Left lung (tissue), 10 donors: ENCODE results near the gene MST1R. TPM values are rescaled to one million over a fixed set of nuclear protein-coding genes. Genes with fewer than 3 reads are reported as not detected.
"Not testable (repeated sequence)": the region's sequence is repeated elsewhere in the genome, so short reads cannot be mapped to it uniquely, and the experiment has no call there.

ENCODE experiments used
- ATAC-seq: fragments of 200-7000 bp; cut with Tn5 transposase; one replicate; pipeline ENCODE4 v1.9.1; 2020; ENCODE audit warnings: moderate library complexity
- DNase-seq, 4 donors: peaks; one replicate each; pipeline ENCODE4 v3.0.0-alpha.2; 2013 to 2020
- H3K27ac ChIP-seq, 2 donors: fragments of 200-600 bp; sonication (generic) in 1 of 2; one replicate each; pipeline versions ENCODE4 v1.5.0 to v1.8.0; 2020 to 2021
- H3K27me3 ChIP-seq, 2 donors: fragments of 200-600 bp; sonication (generic) in 1 of 2; one replicate each; pipeline versions ENCODE4 v1.5.0 to v1.8.0; 2020 to 2021
- H3K36me3 ChIP-seq, 2 donors: fragments of 200-600 bp; sonication (generic) in 1 of 2; one replicate each; pipeline versions ENCODE4 v1.5.0 to v1.8.0; 2020 to 2021
- H3K4me1 ChIP-seq, 2 donors: fragments of 200-600 bp; one replicate each; pipeline ENCODE4 v1.8.0; 2021
- H3K4me3 ChIP-seq, 2 donors: fragments of 200-600 bp; sonication (generic) in 1 of 2; one replicate each; pipeline versions ENCODE4 v1.5.0 to v1.8.0; 2020 to 2021; ENCODE audit warnings: mild to moderate bottlenecking in 1 of 2
- H3K9me3 ChIP-seq, 2 donors: fragments of 200-600 bp; sonication (generic) in 1 of 2; one replicate each; pipeline versions ENCODE4 v1.5.0 to v1.8.0; 2020 to 2021
- intact Hi-C, 2 donors: fragments of 100-400 bp; cut with DNase I; formaldehyde crosslinking; loops; one replicate each; pipeline versions ENCODE4 v1.11.2 to v1.14.2; 2022
- polyA plus RNA-seq, 6 donors: library from polyadenylated mRNA; unstranded; fragments of 120-200 nt; gene quantifications; one replicate each; pipeline ENCODE4 v1.2.1, GENCODE V29; 2013; ENCODE audit not compliant: insufficient read length in 6 of 6
- total RNA-seq, 2 donors: library from RNA; stranded (reverse); fragmentation: NEBNext Ultra II Directional; extraction: Animal tissue kit (Norgen Biotek cat#: 25700); gene quantifications; one replicate each; pipeline ENCODE4 v1.2.1, GENCODE V29; 2021
- TF ChIP-seq, protein P1 (sequence below), 2 donors: fragments of 200-600 bp; sonication (generic) in 1 of 2; IDR thresholded peaks; one replicate each; pipeline versions ENCODE4 v1.5.0 to v1.8.0; 2021; ENCODE audit warnings: antibody characterized with exemption in 2 of 2
- donor health status: DM: no; HTN: yes; CAD: no.
- donor health status: DM: no; HTN: no; CAD: no.

The MST1R gene
- total and polyA plus RNA-seq, 8 donors: 6.0 to 54.7 (median 9.1) TPM

DNA sequence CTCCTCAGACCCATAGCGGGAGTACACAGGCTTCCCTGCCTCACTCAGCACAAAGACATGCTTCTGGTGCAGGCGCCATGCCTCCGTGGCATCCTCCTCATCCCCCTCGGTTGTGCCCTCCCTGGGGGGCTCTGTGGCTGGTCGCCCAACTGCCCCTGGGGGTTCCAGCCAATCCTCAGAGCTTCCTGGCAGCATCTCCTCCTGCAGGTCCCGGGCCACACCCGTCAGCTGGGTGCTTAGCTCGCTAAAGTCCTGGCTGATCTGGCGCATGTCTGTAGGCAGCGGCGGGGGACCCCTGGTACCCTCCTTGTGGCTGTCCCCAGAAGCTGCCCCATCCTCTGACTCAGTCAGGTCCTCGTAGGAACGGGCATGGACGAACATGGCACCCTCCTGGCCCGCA, 7.9 kb upstream of the MST1R start:
- TF ChIP-seq, protein P1, sequence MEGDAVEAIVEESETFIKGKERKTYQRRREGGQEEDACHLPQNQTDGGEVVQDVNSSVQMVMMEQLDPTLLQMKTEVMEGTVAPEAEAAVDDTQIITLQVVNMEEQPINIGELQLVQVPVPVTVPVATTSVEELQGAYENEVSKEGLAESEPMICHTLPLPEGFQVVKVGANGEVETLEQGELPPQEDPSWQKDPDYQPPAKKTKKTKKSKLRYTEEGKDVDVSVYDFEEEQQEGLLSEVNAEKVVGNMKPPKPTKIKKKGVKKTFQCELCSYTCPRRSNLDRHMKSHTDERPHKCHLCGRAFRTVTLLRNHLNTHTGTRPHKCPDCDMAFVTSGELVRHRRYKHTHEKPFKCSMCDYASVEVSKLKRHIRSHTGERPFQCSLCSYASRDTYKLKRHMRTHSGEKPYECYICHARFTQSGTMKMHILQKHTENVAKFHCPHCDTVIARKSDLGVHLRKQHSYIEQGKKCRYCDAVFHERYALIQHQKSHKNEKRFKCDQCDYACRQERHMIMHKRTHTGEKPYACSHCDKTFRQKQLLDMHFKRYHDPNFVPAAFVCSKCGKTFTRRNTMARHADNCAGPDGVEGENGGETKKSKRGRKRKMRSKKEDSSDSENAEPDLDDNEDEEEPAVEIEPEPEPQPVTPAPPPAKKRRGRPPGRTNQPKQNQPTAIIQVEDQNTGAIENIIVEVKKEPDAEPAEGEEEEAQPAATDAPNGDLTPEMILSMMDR (IDR thresholded peaks at IDR 0.05): no peak
- Histone ChIP-seq H3K27ac (no peak overlapping the region), H3K36me3 (peaks cover 0 to 48% of the 10 kb centered on the region in 2 donors), H3K27me3 (no peaks in the 10 kb centered on the region), H3K4me3 (no peak overlapping the region), H3K4me1 (peaks cover 3 to 4% of the 10 kb centered on the region in 2 donors), H3K9me3 (no peaks in the 10 kb centered on the region)
- intact Hi-C loops: no loop called here
- DNase-seq (no peak), ATAC-seq (no peak)

DNA sequence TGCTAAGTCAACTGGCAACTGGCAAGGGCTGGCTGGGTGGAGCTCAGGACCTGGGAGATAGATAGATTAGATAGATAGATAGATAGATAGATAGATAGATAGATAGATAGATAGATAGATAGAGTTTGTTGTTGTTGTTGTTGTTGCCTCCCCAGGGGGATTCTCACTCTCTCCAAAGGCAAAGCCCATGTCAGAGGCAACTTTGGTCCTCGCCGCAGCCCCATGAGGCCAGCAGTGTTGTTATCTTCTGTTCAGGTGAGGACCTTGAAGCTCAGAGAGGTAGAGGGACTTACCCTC, 7.4 kb upstream of the MST1R start:
- peaks cover 8% of the 10 kb centered on the region in 2 donors for H3K4me1 ChIP-seq
- H3K27me3 ChIP-seq: no peaks in the 10 kb centered on the region
- H3K9me3 ChIP-seq: no peaks in the 10 kb centered on the region
- H3K27ac ChIP-seq: no peak overlapping the region
- no peak overlapping the region for H3K4me3 ChIP-seq
- TF ChIP-seq, protein P1 (IDR thresholded peaks at IDR 0.05): no peak
- intact Hi-C loops: no loop called here
- ATAC-seq (no peak), DNase-seq (no peak)
- peaks cover 0 to 48% of the 10 kb centered on the region in 2 donors for H3K36me3 ChIP-seq

DNA sequence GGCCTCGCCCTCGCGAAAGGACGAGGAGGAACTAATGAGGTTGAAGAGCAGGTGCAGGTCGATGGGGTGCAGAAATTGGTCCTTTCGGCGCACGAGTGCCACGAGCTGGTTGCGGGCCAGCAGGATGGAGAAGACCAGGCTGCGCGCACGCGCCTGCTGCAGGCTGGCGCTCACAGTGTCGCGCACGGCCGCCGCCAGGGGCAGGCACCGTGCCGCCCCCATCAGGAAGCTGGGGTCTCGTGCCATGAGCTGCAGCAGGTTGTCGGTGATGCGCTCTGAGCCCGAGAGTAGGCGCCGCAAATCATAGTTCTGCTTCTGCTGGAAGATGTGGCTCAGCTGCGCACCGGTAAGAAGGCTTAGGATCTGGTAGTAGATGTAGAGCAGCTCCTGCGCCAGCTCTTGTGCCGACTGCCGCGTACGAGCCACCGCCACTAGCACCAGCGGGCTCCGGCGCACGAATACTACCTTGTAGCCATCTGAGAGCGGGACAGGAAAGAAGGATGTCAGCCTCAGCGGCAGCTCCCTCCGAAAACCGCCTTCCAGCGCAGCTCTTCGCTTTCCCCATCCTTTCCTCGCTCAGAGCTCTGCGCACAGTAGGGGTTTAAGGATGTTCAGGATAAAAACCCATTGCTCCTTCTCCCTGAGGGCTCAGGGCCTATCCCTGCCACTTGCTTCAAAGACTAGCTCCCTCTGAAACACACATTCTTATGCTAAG, 6.9 kb upstream of the MST1R start:
- Histone ChIP-seq H3K4me3 (no peak overlapping the region), H3K27me3 (no peaks in the 10 kb centered on the region), H3K4me1 (peaks cover 12 to 13% of the 10 kb centered on the region in 2 donors), H3K9me3 (no peaks in the 10 kb centered on the region), H3K27ac (no peak overlapping the region), H3K36me3 (peaks cover 0 to 48% of the 10 kb centered on the region in 2 donors)
- ATAC-seq (no peak), DNase-seq (no peak)
- TF ChIP-seq, protein P1 (IDR thresholded peaks at IDR 0.05): no peak
- intact Hi-C loops: no loop called here

DNA sequence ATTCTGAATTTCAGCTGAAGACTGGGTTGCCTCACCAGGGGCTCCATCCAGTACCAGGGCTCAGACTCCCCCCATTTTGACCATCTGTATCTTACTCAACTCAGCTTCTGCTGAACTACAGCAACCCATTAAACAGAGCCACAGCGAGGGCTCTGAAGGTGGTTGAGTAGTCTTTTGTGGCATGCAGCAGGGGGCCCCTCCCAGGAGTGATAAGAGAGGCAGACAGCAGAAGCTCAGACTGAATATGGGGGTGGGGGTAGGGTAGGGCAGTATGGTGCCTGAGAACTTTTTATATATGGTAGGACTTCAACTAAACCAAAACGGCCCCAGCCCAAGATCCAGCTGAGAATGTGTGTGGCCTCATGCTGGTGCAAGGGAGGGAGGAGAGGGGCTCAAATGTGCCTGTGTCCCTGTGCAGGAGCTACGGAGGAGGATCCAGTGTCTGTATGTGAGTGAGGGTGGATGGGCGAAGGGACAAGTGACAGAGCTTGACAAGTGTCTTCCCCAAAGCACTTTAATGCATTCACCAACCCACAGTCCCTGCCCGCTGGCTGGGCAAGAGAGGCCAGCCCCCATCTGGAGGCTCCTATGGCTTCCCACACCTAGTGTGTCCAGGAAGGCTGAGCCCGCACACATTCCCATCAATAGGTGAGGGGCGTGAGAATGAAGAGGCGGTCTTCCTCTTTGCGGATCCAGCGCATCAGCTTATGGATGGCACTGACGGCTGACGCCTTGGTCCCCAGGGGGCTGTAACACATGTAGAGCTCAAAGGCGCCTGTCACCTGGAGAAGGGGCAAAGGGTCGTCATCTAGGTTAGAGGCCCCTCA, 4.9 kb upstream of the MST1R start:
- peaks cover 16 to 32% of the 10 kb centered on the region in 2 donors for H3K4me1 ChIP-seq
- ATAC-seq: no peak
- intact Hi-C loops: no loop called here
- H3K4me3 ChIP-seq: no peak overlapping the region
- TF ChIP-seq, protein P1 (IDR thresholded peaks at IDR 0.05): no peak
- H3K27ac ChIP-seq: no peak overlapping the region
- H3K36me3 ChIP-seq: peaks cover 0 to 48% of the 10 kb centered on the region in 2 donors
- no peaks in the 10 kb centered on the region for H3K9me3 ChIP-seq
- no peak for DNase-seq
- no peaks in the 10 kb centered on the region for H3K27me3 ChIP-seq

DNA sequence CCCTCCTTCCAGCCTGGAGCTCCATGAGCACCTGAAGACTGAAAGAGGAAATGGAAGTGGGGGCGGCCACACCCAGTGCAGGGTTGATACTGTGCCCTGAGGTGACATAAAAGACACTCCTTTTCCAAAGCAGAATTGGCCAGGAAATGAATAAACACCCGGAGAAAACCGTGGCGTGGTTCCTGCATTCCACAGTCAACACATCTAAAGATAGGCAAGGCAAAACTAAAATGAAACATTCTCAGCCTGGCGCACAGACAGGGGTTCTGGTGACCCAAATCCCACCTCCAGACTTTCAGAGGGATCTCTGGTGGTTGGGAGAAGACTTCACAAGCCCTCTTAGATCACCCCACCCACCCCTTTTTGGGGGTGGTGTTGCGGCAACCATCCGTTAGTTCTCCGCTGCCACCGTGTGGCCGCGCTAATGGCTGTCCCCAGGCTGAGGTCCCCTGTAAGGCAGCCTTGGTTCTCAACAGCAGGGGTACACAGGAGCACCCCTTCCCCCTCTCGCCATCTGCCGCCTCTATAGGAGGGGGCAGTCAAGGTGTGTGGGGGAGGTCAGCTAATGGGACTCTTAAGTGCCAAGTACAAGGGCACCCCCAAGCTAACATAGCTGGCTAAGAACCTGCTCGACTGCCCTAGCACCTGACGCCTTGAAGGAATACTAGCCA, 2.5 kb upstream of the MST1R start:
- Histone ChIP-seq H3K36me3 (peaks cover 0 to 29% of the 10 kb centered on the region in 2 donors), H3K27ac (peak overlapping the region; percentile 65 to 73), H3K9me3 (no peaks in the 10 kb centered on the region), H3K4me3 (no peak overlapping the region), H3K27me3 (no peaks in the 10 kb centered on the region), H3K4me1 (peaks cover 27 to 42% of the 10 kb centered on the region in 2 donors)
- DNase-seq (peak in 3 of 4 donors; percentile 64 to 86 (median 79)), ATAC-seq (peak; percentile 65)
- intact Hi-C loops: no loop called here
- TF ChIP-seq, protein P1 (IDR thresholded peaks at IDR 0.05): peak; percentile 43 to 54

DNA sequence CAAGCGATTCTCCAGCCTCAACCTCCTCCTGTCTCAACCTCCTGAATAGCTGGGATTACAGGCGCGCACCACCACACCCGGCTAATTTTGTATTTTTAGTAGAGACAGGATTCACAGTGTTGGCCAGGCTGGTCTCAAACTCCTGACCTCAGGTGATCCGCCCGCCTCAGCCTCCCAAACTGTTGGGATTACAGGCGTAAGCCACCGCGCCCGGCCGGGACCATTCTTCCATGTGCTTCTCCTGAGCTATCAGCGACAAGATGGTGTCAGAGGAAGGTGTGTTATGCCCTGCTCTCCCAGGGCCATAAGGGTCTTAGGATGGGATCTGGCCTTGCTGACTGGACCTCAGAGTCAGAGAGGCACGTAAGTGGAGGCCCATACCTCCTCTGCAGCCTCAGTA, 775 bp upstream of the MST1R start:
- Histone ChIP-seq H3K4me1 (peaks cover 30 to 44% of the 10 kb centered on the region in 2 donors), H3K36me3 (peaks cover 0 to 11% of the 10 kb centered on the region in 2 donors), H3K4me3 (peak overlapping the region in 1 of 2 donors; percentile 47), H3K27ac (peak overlapping the region; percentile 61 to 67)
- H3K27me3 ChIP-seq, ATAC-seq, intact Hi-C loops, DNase-seq, H3K9me3 ChIP-seq: not testable (repeated sequence)
